Activated effector memory CD4-positive, alpha-beta T cell treated with Interleukin-2 at 50 U/mL for 16 hours (primary cell): ENCODE measurements around the gene SLC2A13.
"Not testable (repeated sequence)": the region's sequence is repeated elsewhere in the genome, so short reads cannot be mapped to it uniquely, and the experiment has no call there.

Experiments used
- DNase-seq: peaks from one replicate; pipeline ENCODE4 v3.0.0-alpha.2; 2020

The SLC2A13 gene

GRCh38 chr12:39989501-39989900, 116.4 kb downstream of the SLC2A13 start:
- no peak for DNase-seq

- no peak for DNase-seq
Observed at GRCh38 chr12:39988574-39988973, 117.3 kb downstream of the SLC2A13 start.

- no peak for DNase-seq
Observed at GRCh38 chr12:39986674-39987073, 119.2 kb downstream of the SLC2A13 start.

- no peak for DNase-seq
Observed at GRCh38 chr12:39984670-39985069, 121.2 kb downstream of the SLC2A13 start.

GRCh38 chr12:39975374-39975918, 130.4 kb downstream of the SLC2A13 start:
- no peak for DNase-seq

- DNase-seq: no peak
Observed at GRCh38 chr12:39972119-39972518, 133.8 kb downstream of the SLC2A13 start.

GRCh38 chr12:39971348-39971747, 134.5 kb downstream of the SLC2A13 start:
- no peak for DNase-seq

GRCh38 chr12:39966721-39967120, 139.2 kb downstream of the SLC2A13 start:
- DNase-seq: no peak

GRCh38 chr12:39966256-39966655, 139.6 kb downstream of the SLC2A13 start:
- no peak for DNase-seq

GRCh38 chr12:39959467-39959866, 146.4 kb downstream of the SLC2A13 start:
- DNase-seq: no peak

- DNase-seq: no peak
Observed at GRCh38 chr12:39959031-39959430, 146.8 kb downstream of the SLC2A13 start.

GRCh38 chr12:39958377-39958776, 147.5 kb downstream of the SLC2A13 start:
- no peak for DNase-seq

GRCh38 chr12:39956725-39957124, 149.2 kb downstream of the SLC2A13 start:
- DNase-seq: no peak

GRCh38 chr12:39946361-39947280, 159.3 kb downstream of the SLC2A13 start:
- DNase-seq: no peak

- DNase-seq: no peak
Observed at GRCh38 chr12:39937119-39937518, 168.8 kb downstream of the SLC2A13 start.

- DNase-seq: no peak
Observed at GRCh38 chr12:39935839-39936238, 170.0 kb downstream of the SLC2A13 start.

- no peak for DNase-seq
Observed at GRCh38 chr12:39935275-39935674, 170.6 kb downstream of the SLC2A13 start.

GRCh38 chr12:39931857-39932256, 174.0 kb downstream of the SLC2A13 start:
- no peak for DNase-seq

GRCh38 chr12:39931231-39931630, 174.7 kb downstream of the SLC2A13 start:
- DNase-seq: no peak

GRCh38 chr12:39930101-39930500, 175.8 kb downstream of the SLC2A13 start:
- DNase-seq: no peak

GRCh38 chr12:39928181-39928899, 177.5 kb downstream of the SLC2A13 start:
- DNase-seq: no peak

GRCh38 chr12:39923364-39923763, 182.5 kb downstream of the SLC2A13 start:
- no peak for DNase-seq

- DNase-seq: not testable (repeated sequence)
Observed at GRCh38 chr12:39922598-39922997, 183.3 kb downstream of the SLC2A13 start.

GRCh38 chr12:39920647-39921046, 185.2 kb downstream of the SLC2A13 start:
- DNase-seq: no peak
